Measurements from ENCODE around the gene TUBA3E.
"Not testable (repeated sequence)": the region's sequence is repeated elsewhere in the genome, so short reads cannot be mapped to it uniquely, and the experiment has no call there.

DNA sequence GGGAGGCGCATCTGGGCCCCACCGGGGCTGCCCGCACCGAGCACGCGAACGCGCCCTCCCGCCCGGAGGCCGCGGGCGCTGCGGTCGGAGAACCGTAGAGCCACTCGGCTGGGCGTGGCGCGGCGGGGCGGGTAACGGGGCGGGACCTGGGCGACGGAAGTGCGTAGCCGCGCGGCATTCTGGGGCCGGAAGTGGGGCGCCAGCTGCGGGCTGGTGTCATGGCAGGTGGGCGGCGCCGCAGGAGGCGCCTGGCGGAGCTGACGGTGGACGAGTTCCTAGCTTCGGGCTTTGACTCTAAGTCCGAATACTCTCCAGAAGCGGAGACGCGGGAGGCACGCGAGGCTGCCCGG lies 30.9 kb upstream of the TUBA3E start:
- TF ChIP-seq POLR2AphosphoS5 (IDR thresholded peaks at IDR 0.05; ENCODE audit: low read depth); CTCF (IDR thresholded peaks at IDR 0.05; ENCODE audit: insufficient read depth, low read length); GABPA (IDR thresholded peaks at IDR 0.05; ENCODE audit: low read depth): not testable (repeated sequence)
